ENCODE measurements around the gene RPL14.

Gene RPL14

GRCh38 chr3:40453933-40454332 is 3.2 kb upstream of the RPL14 start:
- Histone ChIP-seq H3F3A (ENCODE audit: insufficient read depth, low read length) (0 out of 2 replicates have a peak, but pooled peaks cover 3% of the 10 kb centered on the region), H4K20me1 (ENCODE audit: insufficient read depth, low read length) (no peaks in the 10 kb centered on the region), H3K27ac (ENCODE audit: low read depth, low read length, poor library complexity, severe bottlenecking) (no peak overlapping the region), H2AFZ (ENCODE audit: low read length) (no peak overlapping the region), H3K4me2 (ENCODE audit: low read length) (peak overlapping the region; percentile 78), H3K9me3 (ENCODE audit: low read length) (no peaks in the 10 kb centered on the region), H3K4me1 (ENCODE audit: insufficient read depth, low read length, severe bottlenecking) (peaks cover 45% of the 10 kb centered on the region), H3K27me3 (ENCODE audit: insufficient read depth, low read length) (no peaks in the 10 kb centered on the region), H3K36me3 (ENCODE audit: insufficient read depth, low read length) (peaks cover 16% of the 10 kb centered on the region), H3K9me2 (ENCODE audit: low read depth, low read length) (no peaks in the 10 kb centered on the region), H3K4me3 (ENCODE audit: low read depth, low read length, poor library complexity, severe bottlenecking) (peak overlapping the region; percentile 70), H3K9ac (ENCODE audit: low read length) (peak overlapping the region; percentile 68), H3K79me2 (ENCODE audit: insufficient read depth, low read length) (peaks cover 17% of the 10 kb centered on the region)
- no peak for TF ChIP-seq CTCF (IDR thresholded peaks at IDR 0.05; ENCODE audit: low read length)
- TF ChIP-seq EZH2 (IDR thresholded peaks at IDR 0.05; ENCODE audit: borderline replicate concordance, low read length), result no peak

GRCh38 chr3:40455328-40455727 is 1.8 kb upstream of the RPL14 start:
- Histone ChIP-seq H4K20me1 (ENCODE audit: insufficient read depth, low read length) (no peaks in the 10 kb centered on the region), H3K4me3 (ENCODE audit: low read depth, low read length, poor library complexity, severe bottlenecking) (no peak overlapping the region), H3K27ac (ENCODE audit: low read depth, low read length, poor library complexity, severe bottlenecking) (no peak overlapping the region), H3K79me2 (ENCODE audit: insufficient read depth, low read length) (peaks cover 20% of the 10 kb centered on the region), H3K4me1 (ENCODE audit: insufficient read depth, low read length, severe bottlenecking) (peaks cover 53% of the 10 kb centered on the region), H3K9me3 (ENCODE audit: low read length) (no peaks in the 10 kb centered on the region), H3F3A (ENCODE audit: insufficient read depth, low read length) (0 out of 2 replicates have a peak, but pooled peaks cover 3% of the 10 kb centered on the region), H3K4me2 (ENCODE audit: low read length) (no peak overlapping the region), H3K36me3 (ENCODE audit: insufficient read depth, low read length) (peaks cover 30% of the 10 kb centered on the region), H3K9me2 (ENCODE audit: low read depth, low read length) (no peaks in the 10 kb centered on the region), H3K27me3 (ENCODE audit: insufficient read depth, low read length) (no peaks in the 10 kb centered on the region), H3K9ac (ENCODE audit: low read length) (no peak overlapping the region), H2AFZ (ENCODE audit: low read length) (no peak overlapping the region)
- TF ChIP-seq CTCF (IDR thresholded peaks at IDR 0.05; ENCODE audit: low read length) (no peak), EZH2 (IDR thresholded peaks at IDR 0.05; ENCODE audit: borderline replicate concordance, low read length) (no peak)

- Histone ChIP-seq H4K20me1 (ENCODE audit: insufficient read depth, low read length) (no peaks in the 10 kb centered on the region), H3K9me3 (ENCODE audit: low read length) (no peaks in the 10 kb centered on the region), H3K79me2 (ENCODE audit: insufficient read depth, low read length) (peaks cover 20% of the 10 kb centered on the region), H3K27me3 (ENCODE audit: insufficient read depth, low read length) (no peaks in the 10 kb centered on the region), H3K4me2 (ENCODE audit: low read length) (peak overlapping the region; percentile 81), H3K27ac (ENCODE audit: low read depth, low read length, poor library complexity, severe bottlenecking) (peak overlapping the region; percentile 72), H3K9ac (ENCODE audit: low read length) (peak overlapping the region; percentile 99), H3K4me3 (ENCODE audit: low read depth, low read length, poor library complexity, severe bottlenecking) (peak overlapping the region; percentile 99), H3K36me3 (ENCODE audit: insufficient read depth, low read length) (peaks cover 41% of the 10 kb centered on the region), H3K9me2 (ENCODE audit: low read depth, low read length) (no peaks in the 10 kb centered on the region), H3K4me1 (ENCODE audit: insufficient read depth, low read length, severe bottlenecking) (peaks cover 53% of the 10 kb centered on the region), H2AFZ (ENCODE audit: low read length) (0 out of 2 replicates have a peak overlapping the region, but pooled peaks have one; percentile 29), H3F3A (ENCODE audit: insufficient read depth, low read length) (0 out of 2 replicates have a peak, but pooled peaks cover 3% of the 10 kb centered on the region)
- TF ChIP-seq CTCF (IDR thresholded peaks at IDR 0.05; ENCODE audit: low read length) (no peak), EZH2 (IDR thresholded peaks at IDR 0.05; ENCODE audit: borderline replicate concordance, low read length) (no peak)
These were observed 730 bp upstream of the RPL14 start for GRCh38 chr3:40456279-40456939.

All from OCI-LY1 (cell line).